PC-3 (cell line): ENCODE data around the gene GCAT. TPM values are rescaled to one million over a fixed set of nuclear protein-coding genes. Genes with fewer than 3 reads are reported as not detected.

Experiments used
- ATAC-seq: fragments of 200-7000 bp; cut with Tn5 transposase; 2 replicates; pipeline ENCODE4 v1.9.1; 2020; ENCODE audit warnings: mild to moderate bottlenecking, moderate library complexity
- BruUV-seq: library from RNA; stranded (reverse); fragments of 400-500 nt; replicated peaks from 2 replicates; lab custom pipeline; 2021; lab: Mats Ljungman, UMichigan
- CTCF ChIA-PET: fragments of 300-600 bp; sonication (Branson Sonifier 250); formaldehyde crosslinking; loops from one replicate; lab custom pipeline; 2022; ENCODE audit warnings: antibody characterized with exemption; lab: Charles Lee
- POLR2A ChIA-PET: fragments of 300-600 bp; sonication (Branson Sonifier 250); formaldehyde crosslinking; loops from one replicate; lab custom pipeline; 2022; ENCODE audit warnings: antibody characterized with exemption; ENCODE audit not compliant: unreplicated experiment; lab: Charles Lee
- DNase-seq: peaks from one replicate; pipeline ENCODE4 v3.0.0-alpha.2; 2015
- H2AFZ ChIP-seq: fragments of 300-600 bp; sonication (generic); 2 replicates; pipeline ENCODE4 v1.6.0; 2016; ENCODE audit warnings: antibody characterized with exemption, low read length
- H3F3A ChIP-seq: fragments of 300-600 bp; sonication (generic); one replicate; pipeline ENCODE4 v1.6.0; 2017; ENCODE audit warnings: antibody characterized with exemption, low read length, control low read depth, mild to moderate bottlenecking; ENCODE audit not compliant: unreplicated experiment
- H3K27ac ChIP-seq: fragments of 300-600 bp; sonication (generic); 2 replicates; pipeline ENCODE4 v1.5.1; 2016; ENCODE audit warnings: mild to moderate bottlenecking, low read length
- H3K27me3 ChIP-seq: fragments of 300-600 bp; sonication (generic); 2 replicates; pipeline ENCODE4 v1.6.1; 2016; ENCODE audit warnings: low read length, mixed read lengths
- H3K36me3 ChIP-seq: fragments of 300-600 bp; sonication (generic); 2 replicates; pipeline ENCODE4 v1.6.1; 2016; ENCODE audit warnings: low read depth, mixed run types, low read length, mixed read lengths
- H3K4me1 ChIP-seq: fragments of 300-600 bp; sonication (generic); 2 replicates; pipeline ENCODE4 v1.5.1; 2016; ENCODE audit warnings: low read length; ENCODE audit not compliant: insufficient read depth
- H3K4me2 ChIP-seq: fragments of 300-600 bp; sonication (generic); 2 replicates; pipeline ENCODE4 v1.6.0; 2016; ENCODE audit warnings: low read length
- H3K4me3 ChIP-seq: fragments of 300-600 bp; sonication (generic); 2 replicates; pipeline ENCODE4 v1.5.1; 2016; ENCODE audit warnings: mild to moderate bottlenecking, low read length, mixed read lengths
- H3K79me2 ChIP-seq: fragments of 300-600 bp; sonication (generic); 2 replicates; pipeline ENCODE4 v1.6.1; 2017; ENCODE audit warnings: low read length, mixed read lengths
- H3K9ac ChIP-seq: fragments of 300-600 bp; sonication (generic); 2 replicates; pipeline ENCODE4 v1.6.0; 2016; ENCODE audit warnings: mild to moderate bottlenecking, low read length
- H3K9me2 ChIP-seq: fragments of 300-600 bp; sonication (generic); replicated peaks from 2 replicates; pipeline ENCODE4 v1.6.1; 2016; ENCODE audit warnings: mixed run types, low read length, mixed read lengths
- H3K9me3 ChIP-seq: fragments of 300-600 bp; sonication (generic); 2 replicates; pipeline ENCODE4 v1.6.1; 2016; ENCODE audit warnings: low read length, mixed read lengths
- H4K20me1 ChIP-seq: fragments of 300-600 bp; sonication (generic); 2 replicates; pipeline ENCODE4 v1.6.1; 2016; ENCODE audit warnings: low read length, mixed read lengths
- EZH2 ChIP-seq: fragments of 300-600 bp; sonication (generic); IDR thresholded peaks from one replicate; pipeline ENCODE4 v1.6.1; 2017; ENCODE audit warnings: antibody characterized with exemption, mild to moderate bottlenecking, low read length; ENCODE audit not compliant: unreplicated experiment
- EZH2phosphoT487 ChIP-seq: fragments of 300-600 bp; sonication (generic); IDR thresholded peaks from 2 replicates; pipeline ENCODE4 v1.6.1; 2018; ENCODE audit warnings: mild to moderate bottlenecking, antibody characterized with exemption, low read length, borderline replicate concordance
- intact Hi-C: fragments of 100-400 bp; cut with micrococcal nuclease; formaldehyde crosslinking; loops from 2 replicates; pipeline ENCODE4 v1.9.0; 2023
- total RNA-seq: library from RNA; depleted of rRNA; stranded (reverse); fragments of >200 nt; gene quantifications from 2 replicates; pipeline ENCODE4 v1.2.3, GENCODE V29; 2014
- TF ChIP-seq, protein P1 (sequence below): fragments of 300-600 bp; sonication (generic); conservative IDR thresholded peaks from 2 replicates; pipeline ENCODE4 v1.5.1; 2017; ENCODE audit warnings: antibody characterized with exemption, low read depth, mild to moderate bottlenecking, low read length

Gene GCAT
- total RNA-seq, 1 experiment from 2014 or later, result 26.0 TPM

DNA sequence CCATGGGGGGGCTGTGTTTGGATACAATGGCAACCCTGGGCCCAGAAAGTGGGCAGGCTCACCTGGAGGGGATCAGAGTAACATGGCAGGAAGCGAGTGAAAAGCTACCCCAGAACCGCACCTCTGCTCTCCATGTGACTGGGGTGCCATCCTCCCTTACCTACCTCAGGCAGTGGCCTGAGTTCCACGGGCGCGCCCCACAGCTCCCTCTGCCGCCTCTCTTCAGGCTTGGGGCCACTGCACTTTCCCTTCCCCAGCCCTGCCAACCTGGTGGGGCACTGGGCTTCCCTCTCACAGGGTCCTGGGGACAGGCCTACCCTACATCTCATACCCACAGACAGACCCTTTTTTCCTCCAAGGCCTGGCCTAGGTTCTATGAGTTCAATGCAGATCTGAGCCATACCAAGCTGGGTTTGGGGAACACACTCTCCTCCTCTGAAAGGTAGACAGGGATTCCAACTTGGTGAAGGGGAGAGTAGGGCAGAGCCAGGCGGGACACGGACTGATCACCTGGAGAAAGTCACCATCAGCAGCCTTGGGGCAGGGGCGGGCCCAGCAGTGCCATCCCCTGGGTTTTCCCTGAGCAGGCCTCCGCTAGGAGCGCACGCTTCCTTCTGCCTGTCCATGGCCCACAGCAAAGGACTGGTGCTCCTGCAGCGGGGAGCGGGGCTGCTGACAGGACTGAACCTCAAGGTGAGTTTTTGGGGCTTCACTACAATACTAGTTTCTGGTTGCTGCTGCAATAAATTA is 22.5 kb downstream of the GCAT start:
- no peaks in the 10 kb centered on the region for H4K20me1 ChIP-seq
- no peaks in the 10 kb centered on the region for H3K4me1 ChIP-seq
- no peaks in the 10 kb centered on the region for H3K9me3 ChIP-seq
- no peak overlapping the region for H2AFZ ChIP-seq
- H3K4me2 ChIP-seq, result no peak overlapping the region
- DNase-seq (no peak), ATAC-seq (no peak)
- no peaks in the 10 kb centered on the region for H3K79me2 ChIP-seq
- no peaks in the 10 kb centered on the region for H3F3A ChIP-seq
- TF ChIP-seq EZH2 (no peak), EZH2phosphoT487 (no peak)
- TF ChIP-seq, protein P1, sequence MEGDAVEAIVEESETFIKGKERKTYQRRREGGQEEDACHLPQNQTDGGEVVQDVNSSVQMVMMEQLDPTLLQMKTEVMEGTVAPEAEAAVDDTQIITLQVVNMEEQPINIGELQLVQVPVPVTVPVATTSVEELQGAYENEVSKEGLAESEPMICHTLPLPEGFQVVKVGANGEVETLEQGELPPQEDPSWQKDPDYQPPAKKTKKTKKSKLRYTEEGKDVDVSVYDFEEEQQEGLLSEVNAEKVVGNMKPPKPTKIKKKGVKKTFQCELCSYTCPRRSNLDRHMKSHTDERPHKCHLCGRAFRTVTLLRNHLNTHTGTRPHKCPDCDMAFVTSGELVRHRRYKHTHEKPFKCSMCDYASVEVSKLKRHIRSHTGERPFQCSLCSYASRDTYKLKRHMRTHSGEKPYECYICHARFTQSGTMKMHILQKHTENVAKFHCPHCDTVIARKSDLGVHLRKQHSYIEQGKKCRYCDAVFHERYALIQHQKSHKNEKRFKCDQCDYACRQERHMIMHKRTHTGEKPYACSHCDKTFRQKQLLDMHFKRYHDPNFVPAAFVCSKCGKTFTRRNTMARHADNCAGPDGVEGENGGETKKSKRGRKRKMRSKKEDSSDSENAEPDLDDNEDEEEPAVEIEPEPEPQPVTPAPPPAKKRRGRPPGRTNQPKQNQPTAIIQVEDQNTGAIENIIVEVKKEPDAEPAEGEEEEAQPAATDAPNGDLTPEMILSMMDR, result no peak
- H3K4me3 ChIP-seq, result no peak overlapping the region
- H3K36me3 ChIP-seq, result no peaks in the 10 kb centered on the region; the same call in 1 of the 2 replicates
- no peak overlapping the region for H3K27ac ChIP-seq
- ChIA-PET CTCF (no interaction called here), POLR2A (no interaction called here)
- no peaks in the 10 kb centered on the region for H3K27me3 ChIP-seq
- no peak overlapping the region for H3K9ac ChIP-seq
- no peaks in the 10 kb centered on the region for H3K9me2 ChIP-seq
- intact Hi-C loops, result no loop called here
- BruUV-seq, result no TSS peak

DNA sequence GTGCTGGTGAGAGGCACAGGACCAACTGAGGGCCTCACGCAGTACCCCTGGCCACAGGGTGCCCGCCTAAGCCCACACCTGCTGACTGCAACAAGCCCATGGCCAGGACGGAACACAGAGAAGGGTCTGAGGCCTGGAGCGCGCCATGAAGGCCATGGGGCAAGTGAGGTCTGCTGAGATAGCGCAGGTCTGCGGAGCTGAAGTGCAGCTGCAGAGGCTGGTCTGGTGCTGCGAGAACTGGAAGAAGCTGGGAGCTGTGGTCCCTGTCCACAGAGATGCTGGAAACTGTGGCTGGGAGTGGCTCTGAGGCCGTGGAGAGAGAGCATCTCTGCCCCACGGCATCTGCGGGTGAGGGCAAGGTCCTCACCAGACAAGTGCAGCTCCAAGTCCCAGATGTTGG is 23.7 kb downstream of the GCAT start:
- no TSS peak for BruUV-seq
- no peak overlapping the region for H2AFZ ChIP-seq

More for the DNA sequence above, 23.7 kb downstream of the GCAT start:
- Histone ChIP-seq H3K9me2 (no peaks in the 10 kb centered on the region), H3K9me3 (no peaks in the 10 kb centered on the region), H3K36me3 (no peaks in the 10 kb centered on the region; the same call in 1 of the 2 replicates), H3K4me1 (no peaks in the 10 kb centered on the region), H3K79me2 (no peaks in the 10 kb centered on the region), H4K20me1 (no peaks in the 10 kb centered on the region), H3K4me2 (no peak overlapping the region), H3K27ac (no peak overlapping the region), H3K4me3 (no peak overlapping the region), H3F3A (no peaks in the 10 kb centered on the region), H3K27me3 (no peaks in the 10 kb centered on the region), H3K9ac (no peak overlapping the region)
- ATAC-seq (no peak), DNase-seq (no peak)
- CTCF ChIA-PET, result no interaction called here
- intact Hi-C loops, result no loop called here
- TF ChIP-seq EZH2 (no peak), EZH2phosphoT487 (no peak)
- TF ChIP-seq, protein P1, result no peak
- POLR2A ChIA-PET, result no interaction called here
